Measurements from ENCODE around the gene GARS1.

GARS1 gene

GRCh38 chr7:30682212-30683083, 87.8 kb downstream of the GARS1 start, which contains the start of gene CRHR2:
TSS of gene CRHR2 (minus strand) at chr7:30682456. CDS start at chr7:30682280, 176 bp downstream.
- no peak for DNase-seq (ENCODE audit: low spot score)

GRCh38 chr7:30683306-30683705, 88.6 kb downstream of the GARS1 start:
- no peak for DNase-seq (ENCODE audit: low spot score)
